ENCODE data around the gene PLCH1.

GRCh38 chr3:155398046-155398445, 346.8 kb downstream of the PLCH1 start:
- TF ChIP-seq POLR2AphosphoS5 (IDR thresholded peaks at IDR 0.05; ENCODE audit: low read depth, low read length) (no peak), REST (IDR thresholded peaks at IDR 0.05; ENCODE audit: insufficient read depth in 1 of 2, low read depth in 2 of 2, low read length in 2 of 2) (no peak), TAF1 (IDR thresholded peaks at IDR 0.05; ENCODE audit: borderline replicate concordance, insufficient read depth, low read length) (no peak)
